ENCODE results near the gene YWHAH. TPM values are rescaled to one million over a fixed set of nuclear protein-coding genes. Genes with fewer than 3 reads are reported as not detected.

The YWHAH gene
- total RNA-seq, 6 donors from 2014 or later: 46.1 to 208 (median 164) TPM

DNA sequence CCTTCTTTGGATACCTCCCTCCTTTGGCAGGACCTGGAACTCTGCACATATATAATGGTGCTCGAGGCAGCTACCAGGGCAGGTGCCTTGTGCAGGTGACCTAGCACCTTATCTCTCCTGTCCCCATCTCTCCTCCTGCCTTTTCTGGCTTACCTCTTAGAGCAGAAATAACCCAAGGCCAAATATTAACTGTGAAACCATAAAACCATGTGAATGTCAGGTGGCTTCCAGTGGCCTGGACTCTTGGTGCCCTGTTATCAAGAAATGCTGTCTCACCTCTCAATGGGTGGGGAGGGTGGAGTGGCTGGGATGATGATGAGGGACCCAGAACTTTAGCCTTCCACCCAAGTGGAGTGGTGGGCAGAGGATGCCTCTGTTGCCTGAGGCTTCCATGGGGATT is 42.9 kb downstream of the YWHAH start:
- DNase-seq (no peak), ATAC-seq (ENCODE audit: low FRiP score in 2 of 2) (no peak)
- no peak for TF ChIP-seq EP300 (IDR thresholded peaks at IDR 0.05)
- TF ChIP-seq POLR2AphosphoS5 (IDR thresholded peaks at IDR 0.05): no peak
- no peak for TF ChIP-seq POLR2A (IDR thresholded peaks at IDR 0.05)
- TF ChIP-seq, protein P1, sequence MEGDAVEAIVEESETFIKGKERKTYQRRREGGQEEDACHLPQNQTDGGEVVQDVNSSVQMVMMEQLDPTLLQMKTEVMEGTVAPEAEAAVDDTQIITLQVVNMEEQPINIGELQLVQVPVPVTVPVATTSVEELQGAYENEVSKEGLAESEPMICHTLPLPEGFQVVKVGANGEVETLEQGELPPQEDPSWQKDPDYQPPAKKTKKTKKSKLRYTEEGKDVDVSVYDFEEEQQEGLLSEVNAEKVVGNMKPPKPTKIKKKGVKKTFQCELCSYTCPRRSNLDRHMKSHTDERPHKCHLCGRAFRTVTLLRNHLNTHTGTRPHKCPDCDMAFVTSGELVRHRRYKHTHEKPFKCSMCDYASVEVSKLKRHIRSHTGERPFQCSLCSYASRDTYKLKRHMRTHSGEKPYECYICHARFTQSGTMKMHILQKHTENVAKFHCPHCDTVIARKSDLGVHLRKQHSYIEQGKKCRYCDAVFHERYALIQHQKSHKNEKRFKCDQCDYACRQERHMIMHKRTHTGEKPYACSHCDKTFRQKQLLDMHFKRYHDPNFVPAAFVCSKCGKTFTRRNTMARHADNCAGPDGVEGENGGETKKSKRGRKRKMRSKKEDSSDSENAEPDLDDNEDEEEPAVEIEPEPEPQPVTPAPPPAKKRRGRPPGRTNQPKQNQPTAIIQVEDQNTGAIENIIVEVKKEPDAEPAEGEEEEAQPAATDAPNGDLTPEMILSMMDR (IDR thresholded peaks at IDR 0.05): no peak
- no peak overlapping the region for H3K4me3 ChIP-seq
- H3K36me3 ChIP-seq: no peaks in the 10 kb centered on the region
- WGBS, 2 donors: 62 to 67% methylated on average over 1 of the region's 1 CpG
- no peaks in the 10 kb centered on the region for H3K27me3 ChIP-seq
- no peaks in the 10 kb centered on the region for H3K4me1 ChIP-seq
- no peaks in the 10 kb centered on the region for H3K9me3 ChIP-seq
- no peak overlapping the region for H3K27ac ChIP-seq

DNA sequence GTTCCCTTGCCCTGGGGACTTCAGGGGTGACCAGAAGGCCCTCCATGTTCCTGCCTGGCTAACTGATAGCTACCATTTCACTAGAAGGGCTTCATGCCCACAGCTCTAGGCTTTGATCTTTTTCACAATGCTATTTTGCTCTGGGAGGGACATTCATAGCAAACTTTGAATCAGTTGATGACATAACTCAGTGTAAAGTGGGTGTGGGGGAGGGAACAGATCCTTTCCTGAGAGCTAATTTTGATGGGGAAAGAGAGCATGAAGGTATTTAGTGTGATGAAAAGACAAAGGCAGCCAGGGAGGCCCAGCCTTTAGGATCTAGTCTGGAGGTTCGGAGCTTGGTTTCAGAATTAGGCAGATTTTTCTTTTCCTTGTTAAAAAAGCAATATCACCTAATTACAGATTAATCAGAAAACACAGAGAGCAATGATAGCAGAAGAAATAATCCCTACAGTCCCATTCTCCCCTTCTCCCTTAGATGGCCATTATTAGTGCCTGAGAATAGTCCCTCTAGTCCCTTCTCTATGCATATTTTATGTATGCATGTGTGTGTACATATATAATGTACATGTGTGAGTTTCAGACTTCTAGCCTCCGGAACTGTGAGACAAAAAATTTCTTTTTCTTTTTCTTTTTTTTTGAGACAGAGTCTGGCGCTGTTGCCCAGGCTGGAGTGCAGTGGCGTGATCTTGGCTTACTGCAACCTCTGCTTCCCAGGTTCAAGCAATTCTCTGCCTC is 46.9 kb downstream of the YWHAH start:
- no peaks in the 10 kb centered on the region for H3K4me1 ChIP-seq
- H3K27me3 ChIP-seq: no peaks in the 10 kb centered on the region
- H3K4me3 ChIP-seq: no peak overlapping the region
- no peak overlapping the region for H3K27ac ChIP-seq
- H3K36me3 ChIP-seq: no peaks in the 10 kb centered on the region
- H3K9me3 ChIP-seq: no peaks in the 10 kb centered on the region
- no peak for TF ChIP-seq POLR2AphosphoS5 (IDR thresholded peaks at IDR 0.05)
- DNase-seq (no peak), ATAC-seq (ENCODE audit: low FRiP score in 2 of 2) (no peak)
- WGBS, 2 donors: 85 to 90% methylated on average over 4 of the region's 4 CpGs

DNA sequence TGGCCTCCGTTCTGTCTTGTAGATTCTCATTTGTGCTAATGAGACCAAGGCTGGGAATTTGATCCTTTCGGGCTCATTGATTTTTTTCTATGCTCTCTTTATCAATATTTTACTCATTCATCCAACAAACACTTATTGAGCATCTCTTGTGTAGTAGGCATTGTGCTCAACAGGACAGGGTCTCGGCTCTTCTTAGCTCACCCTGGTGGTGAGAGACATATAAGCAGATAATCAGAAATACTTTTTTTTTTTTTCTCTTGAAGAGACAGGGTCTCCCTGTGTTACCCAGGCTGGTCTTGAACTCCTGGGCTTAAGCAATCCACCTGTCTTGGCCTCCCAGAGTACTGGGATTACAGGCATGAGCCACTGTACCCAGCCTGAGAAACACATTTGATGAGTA is 50.7 kb downstream of the YWHAH start:
- TF ChIP-seq POLR2AphosphoS5 (IDR thresholded peaks at IDR 0.05) (no peak), POLR2A (IDR thresholded peaks at IDR 0.05) (no peak), EP300 (IDR thresholded peaks at IDR 0.05) (no peak)
- TF ChIP-seq, protein P1 (IDR thresholded peaks at IDR 0.05): no peak
- Histone ChIP-seq H3K4me3 (no peak overlapping the region), H3K9me3 (no peaks in the 10 kb centered on the region), H3K27ac (no peak overlapping the region), H3K27me3 (no peaks in the 10 kb centered on the region), H3K4me1 (no peaks in the 10 kb centered on the region), H3K36me3 (no peaks in the 10 kb centered on the region)
- DNase-seq (no peak), ATAC-seq (ENCODE audit: low FRiP score in 2 of 2) (no peak)
- WGBS, 2 donors: 76 to 78% methylated on average over 3 of the region's 3 CpGs

DNA sequence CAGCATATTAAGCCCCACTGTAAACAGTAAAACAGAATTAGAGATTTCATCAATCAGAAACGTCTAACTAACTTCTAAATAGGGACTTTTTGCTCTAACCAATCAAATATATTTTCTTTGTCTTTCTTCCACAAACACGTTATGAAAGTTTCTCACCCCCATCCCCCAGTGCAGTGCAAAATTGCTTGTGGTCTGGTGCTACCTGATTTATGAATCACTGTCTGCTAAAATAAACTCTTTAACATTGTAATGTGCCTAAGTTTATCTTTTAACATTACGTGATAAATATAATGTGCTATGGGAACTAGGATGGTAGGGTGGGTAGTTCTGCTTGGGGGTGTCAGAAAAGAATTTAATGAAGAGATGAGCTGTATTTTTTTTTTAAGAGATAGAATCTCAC is 51.5 kb downstream of the YWHAH start:
- Histone ChIP-seq H3K4me3 (no peak overlapping the region), H3K36me3 (no peaks in the 10 kb centered on the region), H3K27ac (no peak overlapping the region), H3K4me1 (no peaks in the 10 kb centered on the region), H3K27me3 (no peaks in the 10 kb centered on the region), H3K9me3 (no peaks in the 10 kb centered on the region)
- ATAC-seq (ENCODE audit: low FRiP score in 2 of 2): no peak
- no peak for DNase-seq
- WGBS, 2 donors: 50 to 52% methylated on average over 3 of the region's 3 CpGs
- TF ChIP-seq POLR2AphosphoS5 (IDR thresholded peaks at IDR 0.05) (no peak), EP300 (IDR thresholded peaks at IDR 0.05) (no peak), POLR2A (IDR thresholded peaks at IDR 0.05) (no peak)
- TF ChIP-seq, protein P1 (IDR thresholded peaks at IDR 0.05): no peak

DNA sequence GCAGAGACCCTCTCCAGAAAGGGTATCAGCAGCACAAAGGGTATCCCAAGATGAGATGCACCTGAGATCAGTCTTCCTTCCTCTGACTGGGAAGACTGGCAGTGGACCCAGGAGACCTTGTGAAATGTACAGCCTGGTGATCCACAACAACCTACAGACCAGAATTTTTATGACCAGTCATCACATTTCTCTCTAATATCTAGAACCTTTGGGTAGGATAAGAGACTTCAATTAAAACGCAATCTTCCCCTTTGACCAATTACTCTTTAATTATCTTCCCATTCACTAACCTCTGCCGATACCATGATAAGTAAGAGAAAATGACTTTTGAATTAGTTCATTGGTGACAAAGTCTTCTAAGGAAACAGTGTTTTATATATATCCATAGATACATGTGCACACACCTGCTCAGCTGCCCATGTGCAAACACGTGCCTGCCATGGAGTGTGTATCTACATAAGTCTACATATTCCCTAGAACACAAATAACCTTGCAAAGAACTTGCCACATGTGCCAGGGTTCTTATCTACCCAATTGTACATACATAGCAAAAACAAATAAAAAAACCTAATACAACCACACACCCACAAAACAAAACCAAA is 54.5 kb downstream of the YWHAH start:
- no peak overlapping the region for H3K27ac ChIP-seq
- ATAC-seq (ENCODE audit: low FRiP score in 2 of 2): no peak
- WGBS, 2 donors: 84 to 93% methylated on average over 3 of the region's 3 CpGs
- H3K4me1 ChIP-seq: no peaks in the 10 kb centered on the region
- no peaks in the 10 kb centered on the region for H3K27me3 ChIP-seq
- no peaks in the 10 kb centered on the region for H3K9me3 ChIP-seq
- TF ChIP-seq POLR2AphosphoS5 (IDR thresholded peaks at IDR 0.05) (no peak), EP300 (IDR thresholded peaks at IDR 0.05) (no peak), POLR2A (IDR thresholded peaks at IDR 0.05) (no peak)
- TF ChIP-seq, protein P1 (IDR thresholded peaks at IDR 0.05): no peak
- no peaks in the 10 kb centered on the region for H3K36me3 ChIP-seq
- DNase-seq: no peak
- H3K4me3 ChIP-seq: no peak overlapping the region
